ENCODE results near the gene CDCP1. TPM values are rescaled to one million over a fixed set of nuclear protein-coding genes. Genes with fewer than 3 reads are reported as not detected.

The CDCP1 gene
- total and polyA plus RNA-seq, 2 experiments from 2014 or later, result 0.12 TPM; not detected in 1

DNA sequence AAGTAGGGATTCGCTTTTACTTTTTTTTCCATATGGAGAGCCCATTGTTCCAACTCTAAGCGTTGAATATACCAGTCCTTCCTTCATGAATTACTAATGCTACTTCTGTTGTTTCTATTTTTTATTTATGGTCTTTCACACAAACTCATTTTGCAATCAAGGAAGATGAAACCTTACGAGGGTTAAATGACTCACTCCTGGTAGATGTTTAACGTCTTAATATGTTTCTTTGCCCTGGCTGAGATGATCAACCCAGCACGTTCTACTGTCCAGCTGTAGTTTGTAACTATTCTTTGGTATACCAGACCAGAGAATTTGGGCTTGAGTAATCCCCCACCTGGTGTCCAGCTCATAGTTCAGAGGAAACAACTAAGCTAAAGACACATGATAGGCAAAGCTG is 23.1 kb downstream of the CDCP1 start:
- TF ChIP-seq, protein P1, sequence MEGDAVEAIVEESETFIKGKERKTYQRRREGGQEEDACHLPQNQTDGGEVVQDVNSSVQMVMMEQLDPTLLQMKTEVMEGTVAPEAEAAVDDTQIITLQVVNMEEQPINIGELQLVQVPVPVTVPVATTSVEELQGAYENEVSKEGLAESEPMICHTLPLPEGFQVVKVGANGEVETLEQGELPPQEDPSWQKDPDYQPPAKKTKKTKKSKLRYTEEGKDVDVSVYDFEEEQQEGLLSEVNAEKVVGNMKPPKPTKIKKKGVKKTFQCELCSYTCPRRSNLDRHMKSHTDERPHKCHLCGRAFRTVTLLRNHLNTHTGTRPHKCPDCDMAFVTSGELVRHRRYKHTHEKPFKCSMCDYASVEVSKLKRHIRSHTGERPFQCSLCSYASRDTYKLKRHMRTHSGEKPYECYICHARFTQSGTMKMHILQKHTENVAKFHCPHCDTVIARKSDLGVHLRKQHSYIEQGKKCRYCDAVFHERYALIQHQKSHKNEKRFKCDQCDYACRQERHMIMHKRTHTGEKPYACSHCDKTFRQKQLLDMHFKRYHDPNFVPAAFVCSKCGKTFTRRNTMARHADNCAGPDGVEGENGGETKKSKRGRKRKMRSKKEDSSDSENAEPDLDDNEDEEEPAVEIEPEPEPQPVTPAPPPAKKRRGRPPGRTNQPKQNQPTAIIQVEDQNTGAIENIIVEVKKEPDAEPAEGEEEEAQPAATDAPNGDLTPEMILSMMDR (IDR thresholded peaks at IDR 0.05; ENCODE audit: low read depth, low read length), result no peak
- Histone ChIP-seq H3K4me1 (ENCODE audit: low read depth) (peaks cover 47% of the 10 kb centered on the region), H3K9me3 (ENCODE audit: low read depth) (no peaks in the 10 kb centered on the region), H3K27ac (peak overlapping the region; percentile 70), H3K4me3 (no peak overlapping the region), H3K36me3 (no peaks in the 10 kb centered on the region), H3K27me3 (no peaks in the 10 kb centered on the region)
- peak in 1 of 2 donors; percentile 78 for DNase-seq (ENCODE audit: low read depth in 1 of 2, low spot score in 1 of 2)

DNA sequence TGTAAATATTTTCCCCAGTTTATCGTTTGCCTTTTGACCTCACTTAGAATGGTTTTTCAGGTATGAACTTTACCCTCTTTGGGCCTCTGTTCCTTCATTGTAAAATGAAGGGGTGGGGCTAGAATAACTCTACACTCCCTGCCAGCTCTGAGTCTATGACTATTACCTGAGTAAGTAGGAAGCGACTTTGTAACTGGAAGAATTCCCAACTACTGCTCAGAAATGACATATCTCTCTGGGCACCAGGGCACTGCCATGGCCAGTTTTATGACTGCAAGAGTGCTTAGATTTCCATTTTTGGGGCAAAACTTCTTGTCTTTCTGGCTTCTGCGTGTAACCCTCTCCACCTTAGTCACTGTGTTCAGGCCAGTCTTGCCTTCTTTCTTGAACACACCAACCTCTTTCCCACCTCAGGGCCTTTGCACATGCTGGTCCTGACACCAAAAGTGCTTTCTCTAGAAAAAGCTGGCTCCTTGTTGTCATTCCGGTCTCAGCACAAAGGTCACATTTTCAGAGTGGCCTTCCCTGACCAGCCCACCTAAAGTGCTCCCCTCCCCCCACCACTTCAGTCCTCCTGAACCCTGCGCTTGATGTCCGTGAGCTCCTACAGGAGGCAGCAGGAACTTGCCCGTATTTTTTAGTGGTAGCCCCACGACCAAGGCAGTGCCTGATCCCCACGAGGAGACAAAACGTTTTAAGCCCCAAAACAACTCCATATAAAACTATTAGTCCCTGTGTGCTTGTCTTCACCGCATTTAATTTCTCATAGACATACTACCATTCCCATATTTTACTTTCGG is 25.6 kb downstream of the CDCP1 start:
- H3K9me3 ChIP-seq (ENCODE audit: low read depth), result no peaks in the 10 kb centered on the region
- DNase-seq (ENCODE audit: low read depth in 1 of 2, low spot score in 1 of 2), result no peak

GRCh38 chr3:45119824-45120358 is 26.3 kb downstream of the CDCP1 start:
- H3K4me3 ChIP-seq, result no peak overlapping the region
- peaks cover 33% of the 10 kb centered on the region for H3K4me1 ChIP-seq (ENCODE audit: low read depth)
- no peak for DNase-seq (ENCODE audit: low read depth in 1 of 2, low spot score in 1 of 2)
- no peaks in the 10 kb centered on the region for H3K9me3 ChIP-seq (ENCODE audit: low read depth)
- no peak overlapping the region for H3K27ac ChIP-seq
- TF ChIP-seq, protein P1 (IDR thresholded peaks at IDR 0.05; ENCODE audit: low read depth, low read length), result no peak
- H3K36me3 ChIP-seq, result no peaks in the 10 kb centered on the region
- no peaks in the 10 kb centered on the region for H3K27me3 ChIP-seq

More for the DNA sequence above, 25.6 kb downstream of the CDCP1 start:
- Histone ChIP-seq H3K4me1 (ENCODE audit: low read depth) (peaks cover 39% of the 10 kb centered on the region), H3K4me3 (no peak overlapping the region), H3K27me3 (no peaks in the 10 kb centered on the region), H3K27ac (no peak overlapping the region), H3K36me3 (no peaks in the 10 kb centered on the region)
- TF ChIP-seq, protein P1 (IDR thresholded peaks at IDR 0.05; ENCODE audit: low read depth, low read length), result no peak

DNA sequence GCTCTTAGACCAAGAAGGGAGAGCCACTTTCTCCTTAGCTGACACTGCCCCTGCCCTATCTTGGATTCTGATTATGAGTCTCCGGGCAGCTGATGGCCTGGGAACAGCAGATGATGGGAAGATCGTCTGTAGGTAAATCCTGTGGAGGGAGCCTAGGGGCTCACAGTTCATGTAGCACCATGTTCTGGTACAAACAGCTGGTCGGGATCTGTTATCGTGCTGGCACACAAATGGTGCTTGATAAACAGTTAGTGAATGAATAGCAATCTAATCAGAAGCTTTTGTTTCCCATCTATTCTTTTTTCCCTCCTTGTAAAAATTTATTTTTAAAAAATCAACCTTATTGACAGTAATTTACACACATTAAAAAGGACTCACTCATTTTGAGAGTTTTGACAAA is 26.8 kb downstream of the CDCP1 start:
- Histone ChIP-seq H3K36me3 (no peaks in the 10 kb centered on the region), H3K4me3 (no peak overlapping the region), H3K27ac (no peak overlapping the region), H3K4me1 (ENCODE audit: low read depth) (peaks cover 28% of the 10 kb centered on the region), H3K27me3 (no peaks in the 10 kb centered on the region), H3K9me3 (ENCODE audit: low read depth) (no peaks in the 10 kb centered on the region)
- DNase-seq (ENCODE audit: low read depth in 1 of 2, low spot score in 1 of 2), result no peak
- TF ChIP-seq, protein P1 (IDR thresholded peaks at IDR 0.05; ENCODE audit: low read depth, low read length), result no peak

- Histone ChIP-seq H3K36me3 (no peaks in the 10 kb centered on the region), H3K4me1 (ENCODE audit: low read depth) (peaks cover 27% of the 10 kb centered on the region), H3K9me3 (ENCODE audit: low read depth) (no peaks in the 10 kb centered on the region), H3K27ac (no peak overlapping the region), H3K4me3 (no peak overlapping the region), H3K27me3 (no peaks in the 10 kb centered on the region)
- TF ChIP-seq, protein P1 (IDR thresholded peaks at IDR 0.05; ENCODE audit: low read depth, low read length), result no peak
- no peak for DNase-seq (ENCODE audit: low read depth in 1 of 2, low spot score in 1 of 2)
Observed at GRCh38 chr3:45118615-45119071, 27.5 kb downstream of the CDCP1 start.
